ENCODE measurements around the gene ZNHIT6.

- TF ChIP-seq, protein P1, sequence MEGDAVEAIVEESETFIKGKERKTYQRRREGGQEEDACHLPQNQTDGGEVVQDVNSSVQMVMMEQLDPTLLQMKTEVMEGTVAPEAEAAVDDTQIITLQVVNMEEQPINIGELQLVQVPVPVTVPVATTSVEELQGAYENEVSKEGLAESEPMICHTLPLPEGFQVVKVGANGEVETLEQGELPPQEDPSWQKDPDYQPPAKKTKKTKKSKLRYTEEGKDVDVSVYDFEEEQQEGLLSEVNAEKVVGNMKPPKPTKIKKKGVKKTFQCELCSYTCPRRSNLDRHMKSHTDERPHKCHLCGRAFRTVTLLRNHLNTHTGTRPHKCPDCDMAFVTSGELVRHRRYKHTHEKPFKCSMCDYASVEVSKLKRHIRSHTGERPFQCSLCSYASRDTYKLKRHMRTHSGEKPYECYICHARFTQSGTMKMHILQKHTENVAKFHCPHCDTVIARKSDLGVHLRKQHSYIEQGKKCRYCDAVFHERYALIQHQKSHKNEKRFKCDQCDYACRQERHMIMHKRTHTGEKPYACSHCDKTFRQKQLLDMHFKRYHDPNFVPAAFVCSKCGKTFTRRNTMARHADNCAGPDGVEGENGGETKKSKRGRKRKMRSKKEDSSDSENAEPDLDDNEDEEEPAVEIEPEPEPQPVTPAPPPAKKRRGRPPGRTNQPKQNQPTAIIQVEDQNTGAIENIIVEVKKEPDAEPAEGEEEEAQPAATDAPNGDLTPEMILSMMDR (IDR thresholded peaks at IDR 0.05) = no peak
- no peak for TF ChIP-seq POLR2A (IDR thresholded peaks at IDR 0.05)
- TF ChIP-seq POLR2AphosphoS5 (IDR thresholded peaks at IDR 0.05) = no peak
Observed at GRCh38 chr1:85697895-85698294, 10.3 kb downstream of the ZNHIT6 start.
